Bronchial epithelial cell (primary cell): Measurements from ENCODE around the gene FSIP1. TPM values are rescaled to one million over a fixed set of nuclear protein-coding genes. Genes with fewer than 3 reads are reported as not detected.

ENCODE experiments used
- DNase-seq: peaks from one replicate; pipeline ENCODE4 v3.0.0-alpha.2; 2010; ENCODE audit warnings: low read depth
- FAIRE-seq: peaks from 2 replicates; lab custom pipeline; 2011; peaks lifted over from hg19 to GRCh38; lab: Jason Lieb, UNC
- H3K27me3 ChIP-seq: 2 replicates; pipeline ENCODE4 v1.5.1; 2011; ENCODE audit warnings: low read length; ENCODE audit not compliant: control insufficient read depth, insufficient read depth
- H3K36me3 ChIP-seq: 2 replicates; pipeline ENCODE4 v1.5.1; 2011; ENCODE audit warnings: low read length; ENCODE audit not compliant: control insufficient read depth, insufficient read depth
- H3K4me3 ChIP-seq: 2 replicates; pipeline ENCODE4 v1.5.1; 2011; ENCODE audit warnings: mild to moderate bottlenecking, low read depth, low read length, control low read depth
- total RNA-seq: library from RNA; depleted of rRNA; stranded (reverse); fragments of >200 nt; gene quantifications from 2 replicates; pipeline ENCODE4 v1.2.1, GENCODE V29; 2014
- TF ChIP-seq, protein P1 (sequence below): IDR thresholded peaks from 2 replicates; pipeline ENCODE4 v1.5.1; 2011; ENCODE audit warnings: mild to moderate bottlenecking, moderate library complexity, low read length, control low read depth, inconsistent platforms; ENCODE audit not compliant: insufficient read depth, severe bottlenecking

The FSIP1 gene
- total RNA-seq, 1 donor from 2014 or later = 9.5 TPM

- no peak for DNase-seq
- no peak overlapping the region for H3K4me3 ChIP-seq
- no peak for FAIRE-seq
- no peaks in the 10 kb centered on the region for H3K27me3 ChIP-seq
- no peaks in the 10 kb centered on the region for H3K36me3 ChIP-seq
- TF ChIP-seq, protein P1, sequence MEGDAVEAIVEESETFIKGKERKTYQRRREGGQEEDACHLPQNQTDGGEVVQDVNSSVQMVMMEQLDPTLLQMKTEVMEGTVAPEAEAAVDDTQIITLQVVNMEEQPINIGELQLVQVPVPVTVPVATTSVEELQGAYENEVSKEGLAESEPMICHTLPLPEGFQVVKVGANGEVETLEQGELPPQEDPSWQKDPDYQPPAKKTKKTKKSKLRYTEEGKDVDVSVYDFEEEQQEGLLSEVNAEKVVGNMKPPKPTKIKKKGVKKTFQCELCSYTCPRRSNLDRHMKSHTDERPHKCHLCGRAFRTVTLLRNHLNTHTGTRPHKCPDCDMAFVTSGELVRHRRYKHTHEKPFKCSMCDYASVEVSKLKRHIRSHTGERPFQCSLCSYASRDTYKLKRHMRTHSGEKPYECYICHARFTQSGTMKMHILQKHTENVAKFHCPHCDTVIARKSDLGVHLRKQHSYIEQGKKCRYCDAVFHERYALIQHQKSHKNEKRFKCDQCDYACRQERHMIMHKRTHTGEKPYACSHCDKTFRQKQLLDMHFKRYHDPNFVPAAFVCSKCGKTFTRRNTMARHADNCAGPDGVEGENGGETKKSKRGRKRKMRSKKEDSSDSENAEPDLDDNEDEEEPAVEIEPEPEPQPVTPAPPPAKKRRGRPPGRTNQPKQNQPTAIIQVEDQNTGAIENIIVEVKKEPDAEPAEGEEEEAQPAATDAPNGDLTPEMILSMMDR = no peak
These were observed 68.4 kb downstream of the FSIP1 start for GRCh38 chr15:39714251-39714650.

GRCh38 chr15:39713846-39714245 is 68.8 kb downstream of the FSIP1 start:
- TF ChIP-seq, protein P1 = no peak
- FAIRE-seq (no peak), DNase-seq (no peak)
- Histone ChIP-seq H3K27me3 (no peaks in the 10 kb centered on the region), H3K36me3 (no peaks in the 10 kb centered on the region), H3K4me3 (no peak overlapping the region)

DNA sequence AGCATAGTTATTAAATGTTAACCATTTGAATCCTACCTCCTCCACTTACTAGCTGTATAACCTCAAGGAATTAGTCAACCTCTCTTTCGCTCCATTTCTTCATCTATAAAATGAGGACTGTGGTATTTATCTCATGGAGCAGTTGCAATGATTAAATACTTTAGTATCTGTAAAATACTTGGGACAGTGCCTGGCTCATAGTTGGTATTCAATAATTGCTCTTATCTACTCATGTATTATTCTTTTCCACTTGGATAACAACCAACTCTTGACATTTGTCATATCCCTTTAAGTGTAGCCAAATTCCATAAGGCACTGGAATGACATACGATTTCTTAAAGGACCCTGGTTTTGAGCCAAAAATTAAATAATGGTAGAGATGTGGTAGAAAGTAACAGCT is 72.0 kb downstream of the FSIP1 start:
- DNase-seq (no peak), FAIRE-seq (no peak)
- Histone ChIP-seq H3K36me3 (no peaks in the 10 kb centered on the region), H3K27me3 (no peaks in the 10 kb centered on the region), H3K4me3 (no peak overlapping the region)
- TF ChIP-seq, protein P1 = no peak

DNA sequence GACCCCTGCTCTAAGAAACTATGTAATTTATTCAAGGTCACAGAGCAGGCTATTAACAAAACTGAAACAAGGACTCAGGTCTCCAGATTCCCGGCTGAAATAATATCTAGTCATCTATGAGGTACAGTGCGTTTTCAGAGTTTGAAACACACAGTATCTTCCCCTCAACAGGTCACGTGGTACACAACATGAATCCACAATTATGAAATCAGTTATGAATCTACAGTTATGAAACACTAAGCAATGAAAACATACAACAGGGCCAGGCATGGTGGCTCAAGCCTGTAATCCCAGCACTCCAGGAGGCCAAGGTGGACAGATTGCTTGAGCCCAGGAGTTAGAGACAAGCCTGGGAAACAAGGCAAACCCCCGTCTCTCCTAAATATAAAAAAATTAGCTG is 72.7 kb downstream of the FSIP1 start:
- FAIRE-seq (no peak), DNase-seq (no peak)
- H3K4me3 ChIP-seq = no peak overlapping the region
- TF ChIP-seq, protein P1 = no peak
- no peaks in the 10 kb centered on the region for H3K27me3 ChIP-seq
- H3K36me3 ChIP-seq = no peaks in the 10 kb centered on the region

- TF ChIP-seq, protein P1 = no peak
- DNase-seq (no peak), FAIRE-seq (no peak)
- Histone ChIP-seq H3K36me3 (no peaks in the 10 kb centered on the region), H3K27me3 (no peaks in the 10 kb centered on the region), H3K4me3 (no peak overlapping the region)
These were observed 76.4 kb downstream of the FSIP1 start for GRCh38 chr15:39706206-39706605.

DNA sequence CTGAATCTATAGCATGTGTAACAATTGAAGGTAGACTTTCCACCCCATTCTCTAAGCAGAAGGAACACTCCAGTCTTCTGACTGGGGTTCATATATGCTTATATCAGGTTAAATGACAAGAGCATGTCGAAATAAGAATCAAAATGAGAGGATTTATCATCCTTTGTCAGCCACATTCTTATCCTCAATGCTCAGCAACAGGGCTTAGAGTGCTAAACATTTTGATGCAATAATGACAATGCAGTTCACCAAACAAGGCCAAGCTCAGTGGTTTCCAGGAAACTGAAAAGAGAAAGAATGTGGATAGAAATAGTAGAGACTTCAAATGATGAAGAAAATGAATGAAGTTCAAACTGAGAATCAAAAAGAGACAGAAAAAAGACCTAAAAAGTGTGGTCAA is 78.0 kb downstream of the FSIP1 start:
- Histone ChIP-seq H3K27me3 (no peaks in the 10 kb centered on the region), H3K4me3 (no peak overlapping the region), H3K36me3 (no peaks in the 10 kb centered on the region)
- DNase-seq (peak; percentile 57), FAIRE-seq (no peak)
- TF ChIP-seq, protein P1 = no peak
